ENCODE results near the gene GARIN5A.
"Not testable (repeated sequence)": the region's sequence is repeated elsewhere in the genome, so short reads cannot be mapped to it uniquely, and the experiment has no call there.

Gene GARIN5A

DNA sequence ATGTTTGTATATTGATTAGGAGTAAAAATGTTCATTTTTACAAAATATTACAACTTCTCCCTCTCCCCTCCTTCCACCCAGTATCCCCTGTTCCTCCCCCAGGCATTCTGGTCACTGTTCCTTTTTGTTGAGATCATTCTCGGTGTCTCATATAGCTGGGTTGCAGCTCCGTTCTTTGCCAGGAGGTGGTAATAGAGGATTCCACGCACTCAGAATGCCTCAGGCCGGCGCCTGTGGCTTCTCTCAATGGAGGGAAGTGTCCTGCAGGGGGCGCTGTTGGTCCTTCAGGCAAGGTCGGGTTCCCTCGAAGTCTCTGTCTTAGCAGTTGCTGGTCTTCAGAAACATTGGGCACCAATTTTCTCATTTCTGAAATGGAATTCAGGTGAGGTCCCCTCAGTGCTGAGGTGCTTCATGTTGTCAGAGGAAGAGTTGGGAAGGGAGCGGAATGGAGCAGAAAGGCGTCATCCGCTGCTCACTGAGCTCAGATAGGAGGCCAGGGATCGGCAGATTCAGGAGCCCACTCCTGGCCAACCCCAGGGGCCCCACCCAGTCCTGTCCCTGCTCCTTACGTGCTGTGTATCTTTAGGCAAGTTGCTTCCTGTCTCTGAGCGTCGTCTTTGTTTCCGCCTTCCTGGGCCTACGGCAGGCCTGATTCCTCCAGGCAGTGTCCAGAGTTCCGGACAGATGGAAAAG is 10.3 kb upstream of the GARIN5A start:
- no peak for DNase-seq

DNA sequence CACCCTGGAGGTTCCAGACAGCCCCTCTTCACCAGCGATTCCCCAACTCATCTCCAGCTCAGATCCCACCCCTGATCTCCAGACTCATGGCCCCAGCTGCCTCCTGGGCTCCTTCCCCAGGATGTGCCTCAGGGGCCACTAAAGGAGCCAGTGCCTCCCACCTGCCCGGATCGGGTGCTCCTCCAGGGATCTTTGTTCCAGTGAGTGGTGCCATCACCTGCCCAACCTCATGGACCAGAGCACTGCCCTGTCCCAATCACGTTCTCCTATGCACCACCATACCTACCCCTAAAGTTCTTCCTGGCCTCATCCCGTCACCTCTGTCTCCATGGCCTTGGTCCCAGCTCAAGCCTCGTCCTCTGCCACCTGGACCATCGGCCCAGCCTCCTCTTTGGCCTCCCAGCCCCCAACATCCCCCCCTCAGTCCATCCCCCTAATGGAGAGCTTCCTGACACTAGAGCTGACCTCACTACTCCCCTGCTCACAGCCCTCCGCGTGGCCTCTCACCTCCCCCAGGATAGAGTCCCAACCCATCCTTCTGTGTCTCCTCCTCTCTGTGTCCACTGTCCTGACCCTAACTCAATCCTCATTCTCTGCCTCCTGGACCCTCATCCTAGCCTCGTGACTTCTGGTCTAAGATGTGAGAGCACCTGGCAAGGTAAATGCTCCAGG is 8.8 kb upstream of the GARIN5A start:
- no peak for DNase-seq

DNA sequence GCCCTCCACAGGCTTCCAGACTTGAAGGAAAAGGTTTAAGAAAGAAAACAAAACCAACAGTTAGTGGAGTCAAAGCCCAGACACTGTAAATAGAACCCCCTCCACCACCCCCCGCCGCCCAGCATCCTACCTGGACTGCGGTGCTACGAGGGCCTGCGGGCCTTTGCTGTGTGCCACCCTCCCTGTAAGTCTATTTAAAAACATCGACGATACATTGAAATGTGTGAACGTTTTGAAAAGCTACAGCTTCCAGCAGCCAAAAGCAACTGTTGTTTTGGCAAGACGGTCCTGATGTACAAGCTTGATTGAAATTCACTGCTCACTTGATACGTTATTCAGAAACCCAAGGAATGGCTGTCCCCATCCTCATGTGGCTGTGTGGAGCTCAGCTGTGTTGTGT is 6.3 kb upstream of the GARIN5A start:
- no peak for DNase-seq

DNA sequence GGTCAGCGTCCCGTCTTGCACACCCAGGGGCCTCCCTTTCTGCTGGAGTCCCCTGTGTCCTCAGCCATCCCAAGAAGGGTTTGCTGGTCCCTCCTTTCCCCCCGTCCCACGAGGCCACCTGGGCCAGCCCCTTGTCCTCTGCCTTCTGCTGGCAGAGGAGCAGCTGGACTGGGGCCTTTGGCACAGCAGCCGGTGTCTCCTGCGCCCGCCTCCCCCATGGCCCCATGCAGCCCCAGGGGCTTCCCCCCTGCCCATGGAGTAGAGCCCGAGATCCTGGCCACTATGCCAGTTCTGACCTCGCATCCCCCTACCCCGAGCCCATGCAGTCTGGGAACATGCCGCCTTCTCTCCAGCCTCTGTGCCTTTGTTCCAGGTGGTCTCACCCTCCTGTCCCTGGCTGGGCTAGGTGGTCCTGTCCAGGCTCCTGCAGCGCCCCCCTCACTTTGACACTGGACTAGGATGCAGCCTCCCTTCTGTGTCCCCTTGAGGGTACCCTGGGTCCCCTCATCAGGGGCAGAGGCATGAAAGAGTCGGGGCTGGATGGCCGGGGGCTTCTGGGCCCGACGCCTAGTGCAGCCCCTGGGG is 5.7 kb upstream of the GARIN5A start:
- no peak for DNase-seq

DNA sequence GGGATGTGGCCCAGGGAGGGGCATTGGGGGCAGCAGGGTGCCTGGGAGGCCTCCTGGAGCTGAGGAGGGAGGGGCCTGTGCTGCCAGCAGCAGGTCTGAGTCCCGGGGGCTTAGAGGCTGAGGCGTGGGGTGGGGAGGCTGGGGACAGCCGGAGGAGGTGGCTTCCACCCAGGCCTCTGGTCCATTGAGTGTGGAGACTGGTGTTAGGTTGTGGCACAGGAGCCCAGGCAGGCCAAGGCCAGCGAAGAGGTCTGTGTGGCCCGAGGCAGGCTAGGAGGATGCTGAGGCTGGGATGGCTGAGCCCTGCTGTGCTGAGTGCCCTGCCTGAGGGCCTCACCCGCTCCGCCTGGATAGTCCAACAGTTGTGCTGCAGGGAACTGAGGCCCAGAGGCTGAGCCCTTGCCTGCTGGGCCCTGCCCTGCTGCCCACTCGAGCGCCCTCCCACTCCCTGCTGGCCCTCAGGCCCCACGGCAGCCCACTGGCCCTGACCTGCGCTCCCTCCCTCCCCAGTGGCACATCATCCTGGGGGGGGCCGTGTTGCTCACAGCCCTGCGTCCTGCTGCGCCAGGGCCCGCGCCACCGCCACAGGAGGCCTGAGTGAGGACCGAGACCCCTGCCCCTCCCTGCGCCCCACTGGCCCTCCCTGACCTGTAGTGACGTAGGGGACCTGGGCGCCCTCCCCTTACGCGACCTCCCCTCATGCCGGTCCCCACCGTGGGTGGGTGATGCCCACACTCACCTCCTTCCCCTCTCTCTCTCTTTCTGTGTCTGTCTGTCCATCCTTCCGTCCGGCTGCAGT is 4.9 kb upstream of the GARIN5A start:
- no peak for DNase-seq

DNA sequence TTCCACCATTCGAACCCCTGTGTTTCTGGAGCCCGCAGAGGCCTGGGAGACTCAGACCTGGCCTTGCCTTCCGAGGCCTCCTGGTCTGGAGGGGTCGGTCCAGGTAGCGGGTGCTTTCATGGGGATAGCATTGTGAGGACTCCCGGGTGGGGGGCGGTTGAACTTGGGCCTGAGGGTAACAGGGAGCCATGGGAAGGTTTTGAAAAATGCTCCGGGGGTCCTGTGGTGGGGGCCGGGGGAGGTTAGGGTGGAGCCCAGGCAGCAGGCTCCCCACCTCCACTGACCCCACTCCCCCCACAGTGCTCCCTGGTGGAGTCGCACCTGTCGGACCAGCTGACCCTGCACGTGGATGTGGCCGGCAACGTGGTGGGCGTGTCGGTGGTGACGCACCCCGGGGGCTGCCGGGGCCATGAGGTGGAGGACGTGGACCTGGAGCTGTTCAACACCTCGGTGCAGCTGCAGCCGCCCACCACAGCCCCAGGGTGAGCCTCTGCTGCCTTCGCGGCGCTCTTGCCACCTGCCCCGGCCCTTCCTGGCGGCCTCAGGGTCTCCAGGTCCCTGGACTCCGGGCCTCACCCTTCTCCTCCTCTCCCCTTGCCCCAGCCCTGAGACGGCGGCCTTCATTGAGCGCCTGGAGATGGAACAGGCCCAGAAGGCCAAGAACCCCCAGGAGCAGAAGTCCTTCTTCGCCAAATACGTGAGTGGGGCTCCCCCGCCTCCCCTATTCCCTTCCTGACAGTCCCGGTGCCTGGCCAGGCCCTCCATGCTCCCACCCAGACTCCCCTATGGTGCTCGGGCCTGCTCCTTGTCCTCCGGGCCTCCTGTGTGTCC is 3.8 kb upstream of the GARIN5A start:
- DNase-seq = no peak

DNA sequence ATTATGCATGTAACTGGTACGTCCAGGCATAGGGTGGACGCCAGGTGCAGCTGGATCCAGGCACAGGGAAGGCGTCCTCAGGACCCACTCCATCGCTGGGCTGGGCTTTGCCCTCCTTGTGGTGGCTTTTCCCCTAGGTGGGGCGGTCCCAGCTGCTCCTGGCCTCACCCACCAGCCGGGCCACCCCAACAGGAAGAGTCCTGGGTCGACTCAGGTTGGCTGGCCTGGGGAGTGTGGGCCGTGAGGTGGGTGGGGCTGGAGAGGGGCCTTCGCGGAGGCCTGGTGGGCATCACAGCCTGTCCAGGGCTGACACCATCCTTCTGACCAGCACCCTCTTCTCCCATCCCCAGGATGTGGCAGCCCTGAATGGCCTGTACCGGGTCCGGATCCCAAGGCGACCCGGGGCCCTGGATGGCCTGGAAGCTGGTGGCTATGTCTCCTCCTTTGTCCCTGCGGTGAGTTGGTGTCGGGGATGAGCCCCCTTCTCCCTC is 3.2 kb upstream of the GARIN5A start:
- DNase-seq = no peak

DNA sequence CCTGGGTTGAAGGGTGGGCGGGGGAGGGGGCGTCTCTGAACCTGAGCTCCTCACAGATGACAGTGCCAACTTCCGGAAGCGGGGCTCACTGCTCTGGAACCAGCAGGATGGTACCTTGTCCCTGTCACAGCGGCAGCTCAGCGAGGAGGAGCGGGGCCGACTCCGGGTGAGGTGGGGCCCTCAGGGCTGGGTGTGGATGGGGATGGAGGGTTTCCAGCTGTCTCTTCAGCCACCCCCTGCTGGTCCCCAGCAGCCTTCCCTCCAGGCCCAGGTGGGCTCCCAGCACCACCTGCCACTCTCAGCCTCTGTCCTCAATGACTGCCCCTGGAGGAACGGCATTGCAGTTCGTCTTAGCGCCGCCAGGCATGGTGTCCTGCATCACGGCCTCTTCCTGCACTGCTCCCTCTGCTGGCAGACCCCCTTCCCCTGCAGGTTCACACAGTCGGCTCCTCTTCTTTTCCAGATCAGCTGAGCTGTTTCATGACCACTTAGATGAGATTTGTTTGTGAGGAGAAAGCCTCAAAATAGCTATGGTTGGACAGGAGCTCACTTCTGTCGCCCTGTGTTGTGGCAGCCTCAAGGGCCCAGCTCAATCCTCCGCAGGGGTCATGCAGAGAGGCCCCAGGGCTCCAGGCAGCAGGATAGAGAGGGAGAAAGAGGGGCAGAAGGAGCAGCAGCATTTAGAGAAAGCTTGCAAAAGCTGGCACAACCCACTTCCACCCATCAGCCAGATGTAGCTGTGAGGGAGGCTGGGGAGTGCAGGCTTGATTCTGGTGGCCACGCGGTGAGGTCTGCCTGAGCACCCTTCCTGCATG is 2.5 kb upstream of the GARIN5A start:
- DNase-seq = no peak

DNA sequence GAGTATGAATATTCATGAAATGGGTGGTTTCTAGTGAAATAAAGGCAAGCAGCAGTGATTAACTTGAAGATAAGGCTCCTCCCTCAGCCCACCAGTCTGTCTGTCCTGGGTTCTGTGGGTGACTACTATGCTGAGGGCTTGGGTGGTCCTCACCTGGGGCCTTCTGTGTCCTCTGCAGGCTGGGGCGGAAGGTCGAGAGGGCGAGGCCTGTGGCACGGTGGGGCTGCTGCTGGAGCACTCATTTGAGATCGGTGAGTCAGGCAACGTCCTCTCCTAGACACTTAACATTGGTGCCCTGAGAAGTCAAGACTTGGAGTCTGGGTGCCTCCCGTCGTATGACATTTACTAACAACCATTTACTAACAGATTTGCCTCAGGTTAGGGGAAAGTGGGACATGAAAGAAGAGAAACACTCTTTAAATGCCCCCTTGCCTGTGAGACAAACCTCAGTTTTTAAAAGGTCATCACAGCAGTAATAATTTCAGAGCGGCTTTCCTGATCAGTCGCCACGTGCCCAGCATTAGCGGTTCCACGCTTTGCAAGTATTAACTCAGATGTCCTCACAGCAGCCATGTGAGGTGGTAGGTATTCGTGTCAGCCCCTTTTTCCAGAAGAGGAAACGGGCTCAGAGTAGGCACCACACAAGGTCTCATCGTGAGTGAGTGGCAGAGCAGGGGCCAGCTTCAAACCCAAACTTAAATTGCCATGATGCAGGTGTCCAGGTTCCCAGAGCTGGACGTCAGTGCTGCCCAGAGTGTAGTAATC is 1.3 kb upstream of the GARIN5A start:
- no peak for DNase-seq

DNA sequence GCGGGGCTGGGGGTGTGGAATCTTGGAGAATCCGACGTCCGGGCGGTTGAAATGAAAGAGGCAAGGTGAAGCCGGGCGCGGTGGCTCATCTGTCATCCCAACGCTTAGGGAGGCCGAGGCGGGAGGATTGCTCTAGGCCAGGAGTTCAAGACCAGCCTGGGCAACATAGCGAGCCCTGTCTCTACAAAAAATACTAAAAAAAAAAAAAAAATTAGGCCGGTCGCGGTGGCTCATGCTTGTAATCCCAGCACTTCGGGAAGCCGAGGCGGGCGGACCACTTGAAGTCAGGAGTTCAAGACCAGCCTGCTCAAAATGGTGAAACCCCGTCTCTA is 225 bp upstream of the GARIN5A start:
- no peak for DNase-seq

DNA sequence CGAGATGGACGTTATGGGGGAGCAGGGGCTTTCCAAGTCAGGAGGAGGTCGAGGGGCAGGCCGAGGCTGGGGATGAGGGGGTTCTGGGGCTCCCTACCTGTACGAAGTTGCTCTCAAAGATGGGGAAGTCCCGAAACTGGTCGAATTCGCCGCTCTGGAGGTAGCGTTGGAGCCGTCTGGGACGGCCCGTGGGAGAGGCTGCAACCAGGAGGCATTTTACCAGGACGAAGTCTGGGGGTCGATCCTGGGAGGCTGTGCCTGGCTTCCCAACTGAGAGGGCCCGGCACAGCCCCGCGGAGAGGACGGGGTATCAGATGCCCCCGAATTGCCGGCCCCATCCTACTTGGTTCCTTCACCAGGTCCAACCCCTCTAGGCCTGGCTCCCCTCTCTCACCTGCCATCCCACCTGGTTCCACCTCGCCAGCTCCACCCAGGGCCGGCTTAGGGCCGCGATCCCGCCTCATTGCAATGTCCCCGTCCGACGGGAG is 868 bp downstream of the GARIN5A start:
- DNase-seq = no peak

DNA sequence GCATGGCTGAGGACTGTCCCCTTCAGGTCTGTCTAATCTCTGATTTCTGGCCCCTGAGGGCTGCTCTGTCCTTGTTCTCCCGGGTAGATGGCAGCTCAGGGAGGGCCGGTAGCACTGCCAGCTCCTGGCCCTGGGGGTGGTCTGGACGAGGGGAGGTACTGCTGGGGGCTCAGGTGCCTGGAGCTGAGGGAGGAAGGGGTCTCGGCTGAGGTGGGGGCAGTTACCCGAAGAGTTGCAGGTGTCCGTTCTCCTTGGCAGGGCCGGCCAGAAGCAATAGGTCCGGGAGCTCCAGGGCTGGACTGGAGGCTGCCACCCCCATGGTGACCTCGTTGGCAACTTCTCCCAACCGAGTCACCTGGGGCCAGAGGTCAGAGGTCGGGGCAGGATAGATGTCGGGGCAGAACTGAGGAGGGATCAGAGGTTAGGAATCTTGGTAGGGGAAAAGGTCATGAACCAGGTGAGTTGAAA is 1.5 kb downstream of the GARIN5A start:
- no peak for DNase-seq

DNA sequence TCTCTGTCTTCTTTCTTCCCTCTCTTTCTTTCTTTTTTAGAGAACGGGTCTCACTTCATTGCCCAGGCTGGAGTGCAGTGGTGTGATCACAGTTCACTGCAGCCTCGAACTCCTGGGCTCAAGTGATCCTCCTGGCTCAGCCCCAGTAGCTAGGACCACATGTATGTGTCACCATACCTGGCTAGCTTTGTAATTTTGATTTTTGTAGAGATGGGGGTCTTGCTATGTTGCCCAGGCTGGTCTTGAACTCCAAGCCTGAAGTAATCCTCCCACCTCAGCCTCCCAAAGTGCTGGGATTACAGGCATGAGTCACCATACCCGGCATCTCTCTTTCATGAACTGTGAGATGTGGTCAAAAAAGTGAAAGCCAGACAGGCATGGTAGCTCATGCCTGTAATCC is 3.3 kb downstream of the GARIN5A start:
- DNase-seq = not testable (repeated sequence)

DNA sequence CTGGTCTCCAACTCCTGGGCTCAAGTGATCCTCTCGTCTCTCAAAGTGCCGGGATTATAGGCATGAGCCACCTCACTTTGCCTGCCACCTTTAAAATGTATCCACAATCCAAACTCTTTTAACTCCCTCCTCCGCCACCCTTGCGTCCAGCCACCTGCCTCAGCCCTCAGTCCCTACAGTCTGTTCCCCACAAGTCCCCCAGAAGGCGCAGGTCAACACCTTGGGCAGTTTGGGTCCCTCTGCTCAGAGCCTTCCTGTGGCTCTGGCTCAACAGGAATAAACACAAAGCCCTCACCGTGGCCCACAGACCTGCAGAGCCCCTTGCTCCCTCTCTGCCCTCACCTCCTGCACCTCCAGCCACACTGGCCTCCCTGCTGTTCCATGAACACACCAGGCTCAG is 7.8 kb downstream of the GARIN5A start:
- no peak for DNase-seq

DNA sequence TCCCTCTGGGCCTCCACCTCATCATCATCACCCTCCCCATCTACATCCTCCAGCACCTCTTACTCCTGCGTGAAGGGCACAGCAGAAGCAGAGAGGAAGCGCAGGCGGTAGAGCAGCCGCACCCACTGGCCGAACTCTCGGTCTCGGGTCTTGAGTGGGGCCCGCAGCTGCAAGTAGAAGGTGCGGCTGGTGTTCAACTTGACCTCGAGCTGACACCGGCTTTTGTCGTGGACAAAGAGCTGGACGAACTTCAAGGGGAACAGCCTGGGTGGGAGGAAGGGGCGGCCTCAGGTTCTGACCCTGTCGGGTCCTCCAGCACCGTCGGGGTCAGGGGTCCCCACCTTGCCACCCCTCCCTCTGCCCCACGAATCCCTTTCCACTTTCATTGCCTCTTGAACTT is 9.1 kb downstream of the GARIN5A start:
- no peak for DNase-seq

DNA sequence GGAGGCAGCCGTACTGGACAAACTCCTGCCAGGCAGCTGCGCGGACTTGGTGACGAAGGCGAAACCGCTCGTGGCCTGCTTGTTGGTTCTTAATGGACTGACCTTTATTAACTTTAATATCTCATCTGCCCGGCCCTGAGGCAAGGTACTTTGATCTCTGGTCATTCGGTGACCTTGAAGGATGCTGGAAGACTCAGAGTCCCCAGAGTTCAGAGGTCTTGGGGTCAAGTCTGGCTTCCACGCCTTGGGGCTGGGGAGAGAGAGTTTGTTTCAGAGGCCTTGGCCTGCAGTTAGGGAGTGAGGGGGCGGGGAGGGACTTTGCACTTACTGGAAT is 10.0 kb downstream of the GARIN5A start:
- DNase-seq = no peak

DNA sequence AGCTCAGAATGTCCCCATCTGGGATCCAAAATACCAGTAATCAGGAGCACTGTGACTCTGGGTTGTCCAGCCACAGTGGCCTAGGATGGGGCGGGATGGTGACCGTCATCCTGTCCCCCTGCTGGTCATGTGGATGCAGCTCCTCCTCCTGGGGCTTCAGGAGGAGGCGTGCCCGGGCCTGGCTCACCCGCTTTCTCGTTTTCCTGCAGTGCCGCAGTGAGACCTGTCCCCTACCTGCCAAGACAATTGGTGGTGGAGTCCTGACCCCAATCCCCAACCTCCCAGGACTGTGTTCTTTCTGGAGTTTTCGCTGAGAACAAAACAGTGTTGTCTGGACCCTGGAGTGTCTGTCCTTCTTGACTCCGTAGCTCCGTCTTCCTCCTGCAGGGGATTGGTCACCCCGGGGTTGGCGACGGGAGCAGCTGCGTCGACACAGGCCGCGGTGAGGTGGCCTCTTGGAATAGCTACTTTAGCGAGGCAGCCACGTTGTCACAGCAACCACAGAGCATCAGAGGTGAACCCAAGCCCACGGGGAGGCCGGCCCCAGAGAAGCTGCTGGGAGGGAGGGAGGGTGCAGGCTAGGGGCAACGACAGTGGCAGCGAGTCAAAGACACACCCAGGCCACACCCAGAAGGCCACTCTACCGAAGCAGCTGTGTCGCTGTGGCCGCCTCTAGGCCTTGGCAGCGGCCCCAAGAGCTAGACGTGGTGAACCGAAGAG is 10.5 kb downstream of the GARIN5A start:
- DNase-seq = no peak

DNA sequence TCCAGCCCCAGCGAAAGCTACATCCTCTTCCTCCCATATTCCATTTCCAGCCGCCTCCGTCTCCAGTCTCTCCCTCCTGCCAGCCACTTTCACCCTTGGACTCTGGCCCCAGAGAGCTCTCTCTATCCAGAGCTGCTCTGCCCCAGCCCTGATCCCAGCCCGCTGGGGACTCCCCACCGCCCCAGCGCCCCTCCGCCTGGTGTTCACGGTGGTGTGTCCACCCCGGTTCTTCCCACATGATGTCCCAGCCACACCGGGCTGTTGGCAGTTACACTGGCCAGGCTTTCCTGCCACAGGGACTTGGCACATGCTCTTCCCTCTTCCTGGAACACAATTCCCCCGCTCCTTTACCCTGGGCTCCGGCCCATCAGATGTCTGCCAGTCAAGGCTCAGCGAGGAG is 11.6 kb downstream of the GARIN5A start:
- no peak for DNase-seq

DNA sequence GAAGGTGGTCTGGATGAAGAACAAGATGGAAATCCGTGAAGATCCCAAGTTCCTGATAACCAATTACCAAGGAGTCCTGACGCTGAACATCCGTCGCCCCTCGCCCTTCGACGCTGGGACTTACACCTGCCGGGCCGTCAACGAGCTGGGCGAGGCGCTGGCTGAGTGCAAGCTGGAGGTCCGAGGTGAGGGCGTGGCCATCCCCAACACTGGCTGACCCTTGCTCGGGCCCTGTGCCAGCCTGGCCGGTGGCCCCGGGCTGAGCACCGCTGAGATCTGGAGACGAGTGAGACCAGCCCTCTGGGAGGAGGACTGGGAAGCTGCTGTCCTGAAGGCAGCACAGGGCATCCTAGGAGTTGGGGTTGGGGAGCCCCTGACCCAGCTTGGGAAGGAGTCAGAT is 12.3 kb downstream of the GARIN5A start:
- no peak for DNase-seq

DNA sequence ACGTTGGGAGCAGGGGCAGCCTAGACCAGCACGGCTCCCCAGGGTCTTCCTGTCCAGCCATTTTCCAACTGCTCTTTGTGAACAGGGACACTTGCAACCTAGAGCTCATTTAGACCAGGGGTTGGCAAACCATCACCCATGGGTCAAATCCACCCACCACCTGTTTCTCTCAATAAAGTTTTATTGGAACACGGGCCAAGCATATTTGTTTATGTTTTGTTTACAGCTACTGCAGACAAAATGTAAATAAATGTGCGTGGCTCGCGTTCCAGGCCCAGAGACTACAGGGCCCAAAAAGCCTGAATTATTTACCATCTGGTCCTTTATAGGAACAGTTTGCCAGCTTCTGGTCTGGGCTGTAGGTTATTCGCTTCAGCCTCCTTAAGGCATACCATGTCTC is 13.7 kb downstream of the GARIN5A start:
- DNase-seq = no peak

Data from NCI-H1417 treated with DMSO at 0.1 percent for 48 hours (cell line).